Tibial artery (tissue), 4 donors: Measurements from ENCODE around the gene HSPA1L.
"Not testable (repeated sequence)": the region's sequence is repeated elsewhere in the genome, so short reads cannot be mapped to it uniquely, and the experiment has no call there.

Source experiments
- DNase-seq, 2 donors: peaks; one replicate each; pipeline ENCODE4 v3.0.0-alpha.2; 2019
- H3K27ac ChIP-seq, 2 donors: fragments of 200-600 bp; sonication (generic) in 1 of 2; 1 replicate in 1 of 2; 2 replicates in 1 of 2; pipeline ENCODE4 v1.5.1; 2018 to 2019; ENCODE audit warnings: mild to moderate bottlenecking in 1 of 2
- H3K27me3 ChIP-seq, 2 donors: fragments of 200-600 bp; sonication (generic) in 1 of 2; one replicate each; pipeline versions ENCODE4 v1.5.1 to v1.6.0; 2016 to 2019
- H3K36me3 ChIP-seq, 3 donors: fragments of 200-600 bp; sonication (generic) in 2 of 3; one replicate each; pipeline ENCODE4 v1.5.1; 2016 to 2019; ENCODE audit warnings: mild to moderate bottlenecking in 2 of 3
- H3K4me1 ChIP-seq, 4 donors: fragments of 200-600 bp; sonication (generic) in 2 of 4; 1 replicate in 3 of 4; 2 replicates in 1 of 4; pipeline ENCODE4 v1.5.1; 2016 to 2019
- H3K4me3 ChIP-seq, 2 donors: fragments of 200-600 bp; sonication (generic) in 1 of 2; 1 replicate in 1 of 2; 2 replicates in 1 of 2; pipeline ENCODE4 v1.5.1; 2018 to 2019; ENCODE audit warnings: mild to moderate bottlenecking in 2 of 2
- H3K9me3 ChIP-seq, 3 donors: fragments of 200-600 bp; sonication (generic) in 1 of 3; one replicate each; pipeline ENCODE4 v1.5.1; 2016 to 2019
- CTCF ChIP-seq, 2 experiments: fragments of 200-600 bp in 1 of 2; fragments of 450-650 bp in 1 of 2; IDR thresholded peaks; one replicate each; pipeline ENCODE4 v1.5.1; 2017 to 2019; ENCODE audit warnings: antibody characterized with exemption in 2 of 2, mild to moderate bottlenecking in 1 of 2, moderate library complexity in 1 of 2
- intact Hi-C: fragments of 100-400 bp; cut with DNase I; formaldehyde crosslinking; loops from one replicate; pipeline ENCODE4 v1.15.0; 2023; ENCODE audit warnings: low total_unique reads

Gene HSPA1L

GRCh38 chr6:31827286-31828079, 12.4 kb upstream of the HSPA1L start, which contains the start of gene HSPA1B:
Gene HSPA1B, plus strand, starts transcription at chr6:31827738. Its CDS starts 213 bp downstream, at chr6:31827951.
- intact Hi-C loops, result no loop called here
- no peaks in the 10 kb centered on the region for H3K36me3 ChIP-seq
- peaks cover 0 to 55% (median 41%) of the 10 kb centered on the region in 4 donors for H3K4me1 ChIP-seq
- peak within 1 kb of the TSS; percentile 76 to 78 for H3K4me3 ChIP-seq
- H3K27me3 ChIP-seq, result no peaks in the 10 kb centered on the region
- peak within 1 kb of the TSS; percentile 92 to 93 for H3K27ac ChIP-seq
- TF ChIP-seq CTCF (IDR thresholded peaks at IDR 0.05), result peak in 1 of 2 experiments; percentile 24
- peak; percentile 100 for DNase-seq
- no peaks in the 10 kb centered on the region for H3K9me3 ChIP-seq

GRCh38 chr6:31826793-31827285, 11.8 kb upstream of the HSPA1L start:
- no peak for TF ChIP-seq CTCF (IDR thresholded peaks at IDR 0.05)
- H3K27ac ChIP-seq, result peak overlapping the region; percentile 92 to 93
- peak overlapping the region; percentile 76 to 78 for H3K4me3 ChIP-seq
- no peaks in the 10 kb centered on the region for H3K27me3 ChIP-seq
- H3K36me3 ChIP-seq, result no peaks in the 10 kb centered on the region
- peaks cover 0 to 56% (median 38%) of the 10 kb centered on the region in 4 donors for H3K4me1 ChIP-seq
- intact Hi-C loops, result no loop called here
- H3K9me3 ChIP-seq, result no peaks in the 10 kb centered on the region
- DNase-seq, result peak; percentile 94 to 95

- Histone ChIP-seq H3K27ac (peak overlapping the region; percentile 92 to 93), H3K9me3 (no peaks in the 10 kb centered on the region), H3K4me1 (peaks cover 0 to 52% (median 32%) of the 10 kb centered on the region in 4 donors), H3K36me3 (no peaks in the 10 kb centered on the region), H3K27me3 (no peaks in the 10 kb centered on the region), H3K4me3 (no peak overlapping the region)
- no peak for TF ChIP-seq CTCF (IDR thresholded peaks at IDR 0.05)
- no peak for DNase-seq
- intact Hi-C loops, result no loop called here
Measured at GRCh38 chr6:31825553-31825952, 10.5 kb upstream of the HSPA1L start.

DNA sequence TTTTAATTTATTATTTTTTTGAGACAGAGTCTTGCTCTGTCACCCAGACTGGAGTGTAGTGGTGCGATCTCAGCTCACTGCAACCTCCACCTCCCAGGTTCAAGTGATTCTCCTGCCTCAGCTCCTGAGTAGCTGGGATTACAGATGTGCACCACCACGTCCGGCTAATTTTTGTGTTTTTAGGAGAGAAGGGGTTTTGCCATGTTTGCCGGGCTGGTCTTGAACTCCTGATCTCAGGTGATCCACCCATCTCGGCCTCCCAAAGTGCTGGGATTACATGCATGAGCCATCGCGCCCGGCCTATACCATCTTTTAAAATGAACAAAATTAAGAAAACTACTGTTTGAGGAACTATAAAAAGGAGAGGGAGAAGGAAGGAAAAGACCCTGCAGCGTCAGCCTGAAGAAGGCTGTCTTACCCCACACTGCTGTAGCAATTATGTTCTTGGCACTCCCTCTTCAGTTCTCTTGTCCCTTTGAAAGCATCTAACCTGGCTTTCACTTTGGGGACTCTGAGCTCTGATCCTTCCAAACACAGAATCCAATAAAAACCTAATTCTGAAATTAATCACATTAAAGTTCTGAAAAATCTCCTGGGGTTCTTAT, 8.6 kb upstream of the HSPA1L start:
- H3K27ac ChIP-seq, result peak overlapping the region; percentile 91
- H3K36me3 ChIP-seq, intact Hi-C loops, H3K9me3 ChIP-seq, H3K27me3 ChIP-seq, DNase-seq, H3K4me3 ChIP-seq: not testable (repeated sequence)
- H3K4me1 ChIP-seq, result peaks cover 0 to 69% (median 45%) of the 10 kb centered on the region in 4 donors

DNA sequence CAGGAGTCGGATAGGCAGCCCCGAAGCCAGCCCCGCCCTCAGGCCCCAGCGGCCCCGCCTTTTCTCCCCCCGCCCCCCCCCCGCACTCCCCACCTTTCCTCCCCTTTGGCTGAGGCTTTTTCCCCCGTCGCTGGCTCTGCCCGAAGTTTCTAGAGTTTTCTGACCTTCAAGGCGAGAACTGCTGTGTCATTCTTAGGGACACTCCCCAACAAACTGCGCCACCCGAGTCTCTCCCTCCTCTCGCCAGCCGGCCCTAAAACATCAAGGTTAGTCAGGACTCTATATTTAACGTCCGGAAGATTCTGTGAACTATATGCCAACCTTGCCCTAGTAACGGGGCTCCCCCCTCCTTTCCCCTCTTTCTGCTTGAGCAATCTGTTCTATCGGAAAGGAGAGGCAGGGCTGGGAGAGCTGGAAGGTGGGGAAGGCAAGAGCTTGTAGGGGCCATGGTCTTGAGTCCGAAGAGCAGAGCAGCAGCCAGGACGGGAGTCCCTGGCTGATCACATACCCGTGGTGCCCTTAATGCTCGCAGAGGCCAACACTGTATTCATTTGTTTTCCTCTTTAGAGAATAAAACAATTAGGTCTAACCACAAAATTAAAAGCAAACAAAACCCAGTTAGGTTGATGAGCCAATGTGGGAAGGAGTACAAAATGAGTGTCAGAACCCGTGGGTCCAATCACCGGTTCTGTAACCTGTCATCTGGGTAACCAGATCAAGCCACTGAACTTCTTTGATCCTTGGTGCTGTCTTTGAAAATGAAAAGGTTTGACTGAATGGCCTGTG, 7.1 kb upstream of the HSPA1L start:
- peak overlapping the region; percentile 91 for H3K27ac ChIP-seq
- H3K4me3 ChIP-seq, result peak overlapping the region; percentile 50 to 69
- TF ChIP-seq CTCF (IDR thresholded peaks at IDR 0.05), result no peak
- H3K4me1 ChIP-seq, result peaks cover 0 to 76% (median 50%) of the 10 kb centered on the region in 4 donors
- H3K36me3 ChIP-seq, result no peaks in the 10 kb centered on the region
- H3K27me3 ChIP-seq, result no peaks in the 10 kb centered on the region
- DNase-seq, result peak; percentile 90 to 97
- H3K9me3 ChIP-seq, result no peaks in the 10 kb centered on the region
- intact Hi-C loops, result no loop called here
